Measurements from ENCODE around the gene DDX56.
A peak's percentile ranks its signal among the peaks of the same experiment; 100 is the strongest.
"Not testable (repeated sequence)": the region's sequence is repeated elsewhere in the genome, so short reads cannot be mapped to it uniquely, and the experiment has no call there.

DDX56 gene

GRCh38 chr7:44573464-44574286, at the start of gene DDX56:
TSS of gene DDX56 (minus strand) at chr7:44573908. CDS start at chr7:44573895, 13 bp downstream.
- DNase-seq, result peak; percentile 96

- DNase-seq, result no peak
Measured at GRCh38 chr7:44622342-44623151, 48.8 kb upstream of the DDX56 start.

DNA sequence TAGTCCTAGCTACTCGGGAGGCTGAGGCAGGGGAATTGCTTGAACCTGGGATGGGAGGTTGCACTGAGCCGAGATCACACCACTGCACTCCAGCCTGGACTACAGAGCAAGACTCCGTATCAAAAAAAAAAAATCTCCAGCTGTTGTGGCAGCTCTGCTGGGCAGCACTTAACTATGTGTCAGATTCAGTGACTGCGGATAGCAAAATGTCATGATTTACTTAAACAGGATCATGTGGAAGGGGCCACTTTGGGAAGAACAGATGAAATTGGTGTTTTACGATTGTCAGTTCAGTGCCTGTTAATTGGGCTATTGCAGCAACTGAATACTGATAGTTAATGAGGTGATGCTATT, 48.0 kb upstream of the DDX56 start:
- no peak for DNase-seq

GRCh38 chr7:44621034-44621749, 47.5 kb upstream of the DDX56 start:
- DNase-seq, result no peak

- no peak for DNase-seq
Measured at GRCh38 chr7:44618753-44619152, 45.0 kb upstream of the DDX56 start.

- no peak for DNase-seq
Measured at GRCh38 chr7:44618045-44618444, 44.3 kb upstream of the DDX56 start.

GRCh38 chr7:44617225-44617890, 43.6 kb upstream of the DDX56 start:
- no peak for DNase-seq

- no peak for DNase-seq
Measured at GRCh38 chr7:44616545-44616944, 42.8 kb upstream of the DDX56 start.

GRCh38 chr7:44615793-44616192, 42.1 kb upstream of the DDX56 start:
- no peak for DNase-seq

DNA sequence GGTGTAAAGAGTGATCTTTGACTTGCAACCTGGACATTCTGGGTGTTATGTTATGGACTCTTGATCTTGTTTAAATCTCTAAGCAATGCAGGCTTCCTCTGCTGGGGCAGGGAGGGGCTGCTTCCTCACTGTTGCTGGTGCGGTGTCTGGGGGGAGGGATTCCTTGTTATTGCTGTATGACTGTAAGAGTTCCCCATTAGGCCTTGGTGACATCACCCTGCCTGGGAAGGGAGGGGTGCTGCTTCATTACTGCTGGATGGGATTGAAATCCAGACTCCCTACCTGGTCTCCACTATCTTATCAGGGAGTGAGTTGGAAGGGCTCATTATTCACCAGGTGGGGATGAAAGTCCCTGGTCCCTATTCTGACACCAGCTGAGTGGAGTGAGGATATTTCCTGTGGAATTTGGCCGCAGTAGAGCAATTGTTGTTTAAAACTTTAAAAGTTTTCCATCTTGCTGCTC, 41.5 kb upstream of the DDX56 start:
- DNase-seq, result no peak

GRCh38 chr7:44609829-44610228, 36.1 kb upstream of the DDX56 start:
- no peak for DNase-seq

- no peak for DNase-seq
Measured at GRCh38 chr7:44608916-44609648, 35.4 kb upstream of the DDX56 start.

DNA sequence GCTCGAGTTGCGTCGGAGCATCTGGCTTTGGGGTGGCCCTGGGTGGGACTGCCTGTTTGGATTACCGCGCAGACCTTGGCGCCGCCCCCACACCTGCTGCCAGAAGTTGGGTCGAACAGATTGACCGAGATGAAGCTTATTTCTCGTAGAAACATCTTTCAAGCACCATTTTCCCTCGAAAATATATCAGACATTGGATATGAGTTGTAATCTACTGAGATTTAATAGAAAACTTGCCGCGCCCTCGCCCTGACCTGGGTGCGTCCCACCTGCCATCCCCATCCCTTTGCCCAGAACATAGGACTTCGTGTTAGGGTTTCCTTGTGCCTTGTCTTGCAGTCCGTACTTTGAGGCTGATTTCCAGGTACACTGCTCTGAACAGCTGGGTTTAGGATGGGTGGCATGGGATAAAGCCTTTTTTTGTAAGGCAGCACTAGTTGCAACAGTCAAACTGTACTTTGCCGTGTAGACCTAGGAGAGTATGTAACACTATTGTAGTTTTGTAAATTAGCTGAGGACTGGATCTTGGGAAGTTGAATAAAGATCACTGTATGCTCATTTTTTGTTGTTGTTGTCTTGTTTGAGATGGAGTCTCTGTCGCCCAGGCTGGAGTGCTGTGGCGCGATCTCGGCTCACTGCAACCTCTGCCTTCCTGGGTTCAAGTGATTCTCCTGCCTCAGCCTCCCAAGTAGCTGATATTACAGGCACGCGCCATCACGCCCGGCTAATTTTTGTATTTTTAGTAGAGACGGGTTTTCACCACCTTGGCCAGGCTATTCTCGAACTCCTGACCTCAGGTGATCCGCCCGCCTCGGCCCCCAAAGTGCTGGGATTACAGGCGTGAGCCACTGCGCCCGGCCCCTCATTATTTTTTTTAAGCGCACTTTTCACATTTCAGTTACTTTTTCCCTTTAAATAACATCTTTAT, 33.7 kb upstream of the DDX56 start:
- no peak for DNase-seq

DNA sequence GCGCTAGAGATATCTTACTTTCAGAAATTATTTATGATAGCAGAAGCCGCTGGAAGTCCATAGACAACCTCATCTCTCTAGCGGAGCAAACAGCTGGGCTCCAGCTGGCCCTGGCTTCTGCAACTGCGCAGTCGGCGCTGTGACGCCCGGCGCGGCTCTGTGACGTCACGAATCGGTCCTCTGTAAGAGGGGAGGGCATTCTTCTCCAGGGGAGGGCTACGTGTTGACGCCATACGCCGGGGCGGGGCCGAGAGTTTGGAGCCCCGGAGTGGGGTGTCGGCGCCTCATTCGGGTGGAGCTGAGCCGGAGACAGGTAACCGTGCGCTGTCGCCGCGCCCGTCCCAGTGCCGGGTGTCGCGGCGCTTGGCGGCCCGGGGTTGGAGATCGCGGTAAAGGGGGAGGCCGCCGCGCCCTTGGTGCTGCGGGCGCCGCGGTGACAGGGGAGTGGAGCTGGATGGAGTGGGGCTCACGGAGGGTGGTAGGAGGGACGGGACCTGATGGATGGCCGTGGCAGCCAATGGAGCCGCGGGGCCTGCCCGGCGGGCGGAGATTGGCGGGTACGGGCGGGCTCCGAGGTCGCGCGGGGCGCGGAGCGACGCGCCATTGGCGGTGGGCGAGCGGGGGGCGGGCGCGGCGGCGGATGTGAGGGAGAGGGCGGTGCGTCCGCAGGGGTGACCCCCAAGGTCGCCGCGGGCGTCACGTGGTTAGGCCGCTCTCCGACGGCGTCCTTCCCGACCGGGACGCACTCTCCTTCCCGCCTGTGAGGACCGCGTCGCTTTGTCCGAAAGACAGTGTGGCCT, 32.8 kb upstream of the DDX56 start, which contains the start of gene OGDH:
TSS of gene OGDH (plus strand) at position 287 of the 800 bp plus-strand sequence. CDS start 17,717 bp downstream, outside the sequence.
- DNase-seq, result peak; percentile 96

DNA sequence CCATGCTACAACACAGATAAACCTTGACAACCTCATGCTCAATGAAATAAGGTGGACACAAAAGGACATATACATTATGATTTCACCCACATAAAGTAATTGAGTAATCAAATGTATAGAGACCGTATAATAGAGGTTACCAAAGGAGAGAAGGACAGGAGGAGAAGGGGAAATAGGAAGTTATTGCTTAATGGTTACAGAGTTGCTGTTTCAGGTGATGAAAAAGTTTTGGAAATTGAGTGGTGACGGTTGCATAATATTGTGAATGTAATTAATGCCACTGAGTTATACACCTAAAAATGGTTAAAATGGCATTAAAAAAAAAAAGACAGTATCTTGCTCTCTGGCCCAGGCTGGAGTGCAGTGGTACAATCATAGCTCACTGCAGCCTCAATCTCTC, 31.2 kb upstream of the DDX56 start:
- DNase-seq, result no peak

DNA sequence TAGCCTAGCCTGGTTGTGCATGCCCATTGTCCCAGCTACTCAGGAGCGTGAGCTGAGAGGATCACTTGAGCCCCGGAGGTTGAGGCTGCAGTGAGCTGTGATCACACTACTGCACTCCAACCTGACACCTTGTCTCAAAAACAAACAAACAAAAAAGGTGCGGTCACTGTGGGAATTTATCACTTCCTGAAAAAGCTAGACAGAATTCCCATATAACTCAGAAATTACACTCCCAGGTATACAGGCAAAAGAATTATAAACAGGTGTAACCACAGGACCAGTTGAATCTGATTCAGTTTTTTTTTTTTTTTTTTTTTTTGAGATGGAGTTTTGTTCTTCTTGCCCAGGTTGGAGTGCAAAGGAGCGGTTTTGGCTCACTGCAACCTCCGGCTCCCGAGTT, 29.5 kb upstream of the DDX56 start:
- DNase-seq, result no peak

DNA sequence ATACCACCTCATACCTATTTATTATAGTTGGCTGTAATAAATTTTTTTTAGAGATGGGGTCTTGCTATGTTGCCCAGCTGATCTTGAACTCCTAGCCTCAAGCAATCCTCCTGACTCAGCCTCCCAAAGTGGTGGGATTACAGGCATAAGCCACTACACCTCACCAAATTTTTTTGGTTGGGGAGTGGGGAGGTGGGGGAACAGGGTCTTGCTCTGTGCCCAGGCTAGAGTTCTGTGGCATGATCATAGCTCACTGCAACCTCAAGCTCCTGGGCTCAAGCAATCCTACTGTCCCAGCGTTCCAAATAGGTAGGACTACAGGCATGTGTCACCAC, 28.8 kb upstream of the DDX56 start:
- no peak for DNase-seq

DNA sequence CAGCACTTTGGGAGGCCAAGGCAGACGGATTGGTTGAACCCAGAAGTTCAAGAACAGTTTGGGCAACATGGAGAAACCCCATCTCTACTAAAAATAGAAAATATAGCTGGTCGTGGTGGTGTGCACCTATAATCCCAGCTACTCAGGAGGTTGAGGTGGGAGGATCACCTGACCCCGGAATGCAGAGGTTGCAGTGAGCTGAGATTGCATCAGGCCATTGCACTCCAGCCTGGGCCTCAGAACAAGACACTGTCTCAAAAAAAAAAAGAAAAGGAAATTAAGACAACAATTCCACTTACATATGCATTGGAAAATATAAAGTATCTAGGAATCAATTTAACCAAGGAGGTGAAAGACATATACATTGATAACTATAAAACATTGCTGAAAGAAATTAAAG, 25.5 kb upstream of the DDX56 start:
- no peak for DNase-seq

- not testable (repeated sequence) for DNase-seq
Measured at GRCh38 chr7:44597181-44597580, 23.5 kb upstream of the DDX56 start.
